Hepatocyte (in vitro differentiated cells): ENCODE data around the gene AGBL1.

ENCODE experiments used
- EZH2 ChIP-seq: fragments of 200-600 bp; sonication (generic); IDR thresholded peaks from 2 replicates; pipeline ENCODE4 v1.6.1; 2016; ENCODE audit warnings: antibody characterized with exemption, mild to moderate bottlenecking, borderline replicate concordance
- TF ChIP-seq, protein P1 (sequence below): fragments of 200-600 bp; sonication (generic); IDR thresholded peaks from 2 replicates; pipeline ENCODE4 v1.5.1; 2016; ENCODE audit warnings: antibody characterized with exemption, mild to moderate bottlenecking; ENCODE audit not compliant: poor library complexity

DNA sequence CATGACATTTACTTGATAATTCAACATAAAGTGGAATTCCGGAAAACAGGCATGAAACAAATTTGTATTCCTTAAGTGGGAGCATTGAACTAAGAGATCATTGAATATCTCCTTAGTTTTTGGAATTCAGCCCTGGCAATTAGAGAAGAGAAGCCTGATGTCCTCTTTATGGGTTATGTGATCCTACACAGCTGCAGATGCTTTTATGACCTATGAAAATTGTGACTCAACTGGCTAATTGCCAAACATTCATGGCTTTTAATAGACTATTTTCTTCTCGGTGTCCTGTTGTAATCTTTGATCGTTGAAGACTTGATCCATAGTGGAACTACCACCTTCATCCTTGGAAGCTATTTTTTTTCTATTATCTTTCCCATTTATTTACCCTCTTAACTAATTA, 46.1 kb downstream of the AGBL1 start:
- TF ChIP-seq, protein P1, sequence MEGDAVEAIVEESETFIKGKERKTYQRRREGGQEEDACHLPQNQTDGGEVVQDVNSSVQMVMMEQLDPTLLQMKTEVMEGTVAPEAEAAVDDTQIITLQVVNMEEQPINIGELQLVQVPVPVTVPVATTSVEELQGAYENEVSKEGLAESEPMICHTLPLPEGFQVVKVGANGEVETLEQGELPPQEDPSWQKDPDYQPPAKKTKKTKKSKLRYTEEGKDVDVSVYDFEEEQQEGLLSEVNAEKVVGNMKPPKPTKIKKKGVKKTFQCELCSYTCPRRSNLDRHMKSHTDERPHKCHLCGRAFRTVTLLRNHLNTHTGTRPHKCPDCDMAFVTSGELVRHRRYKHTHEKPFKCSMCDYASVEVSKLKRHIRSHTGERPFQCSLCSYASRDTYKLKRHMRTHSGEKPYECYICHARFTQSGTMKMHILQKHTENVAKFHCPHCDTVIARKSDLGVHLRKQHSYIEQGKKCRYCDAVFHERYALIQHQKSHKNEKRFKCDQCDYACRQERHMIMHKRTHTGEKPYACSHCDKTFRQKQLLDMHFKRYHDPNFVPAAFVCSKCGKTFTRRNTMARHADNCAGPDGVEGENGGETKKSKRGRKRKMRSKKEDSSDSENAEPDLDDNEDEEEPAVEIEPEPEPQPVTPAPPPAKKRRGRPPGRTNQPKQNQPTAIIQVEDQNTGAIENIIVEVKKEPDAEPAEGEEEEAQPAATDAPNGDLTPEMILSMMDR = no peak
- TF ChIP-seq EZH2 = no peak
